Ramos (cell line): ENCODE measurements around the gene STX18.
"Not testable (repeated sequence)": the region's sequence is repeated elsewhere in the genome, so short reads cannot be mapped to it uniquely, and the experiment has no call there.

Source experiments
- in situ Hi-C: fragments of 300-500 bp; cut with MboI; formaldehyde crosslinking; loops from one replicate; pipeline ENCODE4 v1.14.3; 2022; ENCODE audit warnings: low sequenced_read_pairs; ENCODE audit not compliant: unreplicated experiment

STX18 gene

GRCh38 chr4:4558881-4559280, 17.0 kb upstream of the STX18 start:
- in situ Hi-C loops = no loop called here

- in situ Hi-C loops = no loop called here
These were observed 14.1 kb upstream of the STX18 start for GRCh38 chr4:4555916-4556315.

GRCh38 chr4:4554234-4554633, 12.4 kb upstream of the STX18 start:
- in situ Hi-C loops = no loop called here

- in situ Hi-C loops = not testable (repeated sequence)
These were observed 10.2 kb upstream of the STX18 start for GRCh38 chr4:4552042-4552441.

- in situ Hi-C loops = not testable (repeated sequence)
These were observed 8.3 kb upstream of the STX18 start for GRCh38 chr4:4550161-4550560.

- in situ Hi-C loops = no loop called here
These were observed 7.7 kb upstream of the STX18 start for GRCh38 chr4:4549534-4549933.

- in situ Hi-C loops = no loop called here
These were observed 1.1 kb upstream of the STX18 start for GRCh38 chr4:4542774-4543485.

- in situ Hi-C loops = no loop called here
These were observed 712 bp downstream of the STX18 start for GRCh38 chr4:4541040-4541631.

- in situ Hi-C loops = no loop called here
These were observed 2.4 kb downstream of the STX18 start for GRCh38 chr4:4539481-4539880.

- in situ Hi-C loops = no loop called here
These were observed 6.3 kb downstream of the STX18 start for GRCh38 chr4:4535590-4535989.

GRCh38 chr4:4534515-4535145, 7.2 kb downstream of the STX18 start:
- in situ Hi-C loops = no loop called here

- in situ Hi-C loops = no loop called here
These were observed 8.2 kb downstream of the STX18 start for GRCh38 chr4:4533461-4534169.

GRCh38 chr4:4532371-4533154, 9.3 kb downstream of the STX18 start:
- in situ Hi-C loops = no loop called here

GRCh38 chr4:4529392-4529791, 12.5 kb downstream of the STX18 start:
- in situ Hi-C loops = no loop called here

GRCh38 chr4:4526401-4526800, 15.4 kb downstream of the STX18 start:
- in situ Hi-C loops = no loop called here

- in situ Hi-C loops = no loop called here
These were observed 17.5 kb downstream of the STX18 start for GRCh38 chr4:4524364-4524763.

- in situ Hi-C loops = no loop called here
These were observed 20.1 kb downstream of the STX18 start for GRCh38 chr4:4521731-4522130.

- in situ Hi-C loops = no loop called here
These were observed 20.7 kb downstream of the STX18 start for GRCh38 chr4:4521136-4521535.

GRCh38 chr4:4519297-4519894, 22.5 kb downstream of the STX18 start:
- in situ Hi-C loops = no loop called here

- in situ Hi-C loops = no loop called here
These were observed 23.1 kb downstream of the STX18 start for GRCh38 chr4:4518747-4519146.
